Natural killer cell (primary cell): ENCODE measurements around the gene FBXL12. TPM values are rescaled to one million over a fixed set of nuclear protein-coding genes. Genes with fewer than 3 reads are reported as not detected.
"Not testable (repeated sequence)": the region's sequence is repeated elsewhere in the genome, so short reads cannot be mapped to it uniquely, and the experiment has no call there.

Source experiments
- ATAC-seq, 3 donors: fragments of 150-1000 bp in 2 of 3; fragments of 200-7000 bp in 1 of 3; cut with Tn5 transposase; 1 replicate in 1 of 3; 2 replicates in 2 of 3; pipeline ENCODE4 v1.10.0; 2021; ENCODE audit warnings: mild to moderate bottlenecking in 2 of 3, moderate library complexity in 2 of 3
- DNase-seq, 2 donors: peaks; one replicate each; pipeline versions ENCODE4 v3.0.0 to v3.0.0-alpha.2; 2013 to 2021; ENCODE audit warnings: mixed read lengths in 1 of 2
- H3K27ac ChIP-seq: one replicate; pipeline ENCODE4 v1.5.1; 2013; ENCODE audit warnings: mild to moderate bottlenecking, low read length
- H3K27me3 ChIP-seq: one replicate; pipeline ENCODE4 v1.6.1; 2013; ENCODE audit warnings: low read length; ENCODE audit not compliant: control insufficient read depth, insufficient read depth
- H3K36me3 ChIP-seq: one replicate; pipeline ENCODE4 v1.6.1; 2013; ENCODE audit warnings: low read length; ENCODE audit not compliant: control insufficient read depth, insufficient read depth
- H3K4me1 ChIP-seq: one replicate; pipeline ENCODE4 v1.6.1; 2013; ENCODE audit warnings: low read length; ENCODE audit not compliant: control insufficient read depth, insufficient read depth
- H3K4me3 ChIP-seq: one replicate; pipeline ENCODE4 v1.5.1; 2013; ENCODE audit warnings: low read length
- H3K9me3 ChIP-seq: one replicate; pipeline ENCODE4 v1.6.1; 2013; ENCODE audit warnings: low read length; ENCODE audit not compliant: control insufficient read depth, insufficient read depth
- H3K27ac Mint-ChIP-seq, 2 donors: one replicate each; pipeline ENCODE4 v1.8.0; 2022; ENCODE audit warnings: mild to moderate bottlenecking in 2 of 2, mixed read lengths in 2 of 2, moderate library complexity in 1 of 2
- H3K27me3 Mint-ChIP-seq, 2 donors: one replicate each; pipeline ENCODE4 v1.8.0; 2022; ENCODE audit warnings: low read depth in 2 of 2, mixed read lengths in 2 of 2
- H3K36me3 Mint-ChIP-seq: one replicate; pipeline ENCODE4 v1.8.0; 2022; ENCODE audit warnings: mixed read lengths
- H3K4me1 Mint-ChIP-seq, 2 donors: one replicate each; pipeline ENCODE4 v1.8.0; 2022; ENCODE audit warnings: mixed read lengths in 2 of 2
- H3K4me3 Mint-ChIP-seq: one replicate; pipeline ENCODE4 v1.8.0; 2022; ENCODE audit warnings: mild to moderate bottlenecking, moderate library complexity, mixed read lengths
- H3K9me3 Mint-ChIP-seq, 2 donors: one replicate each; pipeline ENCODE4 v1.8.0; 2022; ENCODE audit warnings: mixed read lengths in 2 of 2
- CTCF ChIP-seq: fragments of 200-600 bp; IDR thresholded peaks from one replicate; pipeline ENCODE4 v1.8.0; 2022; ENCODE audit warnings: antibody characterized with exemption
- WGBS: methylation state at CpG from one replicate; pipeline ENCODE4 v1.1.7; 2013; ENCODE audit warnings: missing lambda C conversion rate; ENCODE audit not compliant: insufficient coverage; 5-methylcytosine and 5-hydroxymethylcytosine counted together
- intact Hi-C: fragments of 100-400 bp; cut with micrococcal nuclease; formaldehyde crosslinking; loops from one replicate; pipeline ENCODE4 v1.14.2; 2022
- total RNA-seq, 4 donors: library from RNA; stranded (reverse); fragments of 120-200 nt in 1 of 4; gene quantifications; one replicate each; pipeline versions ENCODE4 v1.2.3 to v1.2.4, GENCODE V29; 2013 to 2022

The FBXL12 gene
- total RNA-seq, 3 donors from 2014 or later (not counting 1 experiment from before 2014, with no cell fraction given) = 36.9 to 46.8 (median 43.6) TPM

GRCh38 chr19:9823816-9824215 is 4.9 kb upstream of the FBXL12 start:
- Histone ChIP-seq H3K4me1 (peaks cover 26% of the 10 kb centered on the region), H3K4me3 (no peak overlapping the region), H3K9me3 (no peaks in the 10 kb centered on the region), H3K36me3 (no peaks in the 10 kb centered on the region), H3K27ac (no peak overlapping the region), H3K27me3 (no peaks in the 10 kb centered on the region)
- intact Hi-C loops = no loop called here
- Mint-ChIP-seq H3K27me3 (no peaks in the 10 kb centered on the region), H3K36me3 (no peaks in the 10 kb centered on the region), H3K27ac (no peak overlapping the region), H3K9me3 (no peaks in the 10 kb centered on the region), H3K4me1 (peaks cover 12 to 43% of the 10 kb centered on the region in 2 donors), H3K4me3 (peak overlapping the region; percentile 45)
- WGBS = 96% methylated on average over 5 of the region's 5 CpGs
- no peak for DNase-seq
- no peak for ATAC-seq
- TF ChIP-seq CTCF = no peak

- H3K4me3 ChIP-seq, H3K36me3 Mint-ChIP-seq, H3K27me3 Mint-ChIP-seq, ATAC-seq, H3K9me3 Mint-ChIP-seq, H3K36me3 ChIP-seq, H3K4me3 Mint-ChIP-seq, intact Hi-C loops, H3K27me3 ChIP-seq, DNase-seq, H3K9me3 ChIP-seq: not testable (repeated sequence)
- Mint-ChIP-seq H3K4me1 (peaks cover 19 to 33% of the 10 kb centered on the region in 2 donors), H3K27ac (peak overlapping the region; percentile 87 to 89)
- 93% methylated on average over 7 of the region's 8 CpGs for WGBS
- peak overlapping the region; percentile 95 for H3K27ac ChIP-seq
- peaks cover 14% of the 10 kb centered on the region for H3K4me1 ChIP-seq
These were observed 1.2 kb upstream of the FBXL12 start for GRCh38 chr19:9820034-9820433.

- no peaks in the 10 kb centered on the region for H3K27me3 Mint-ChIP-seq
- H3K27ac Mint-ChIP-seq = peak overlapping the region; percentile 87 to 89
- peaks cover 19 to 33% of the 10 kb centered on the region in 2 donors for H3K4me1 Mint-ChIP-seq
- no peaks in the 10 kb centered on the region for H3K9me3 Mint-ChIP-seq
- H3K36me3 Mint-ChIP-seq = no peaks in the 10 kb centered on the region
- Histone ChIP-seq H3K4me1 (peaks cover 14% of the 10 kb centered on the region), H3K9me3 (no peaks in the 10 kb centered on the region), H3K27me3 (no peaks in the 10 kb centered on the region), H3K4me3 (peak overlapping the region; percentile 46), H3K36me3 (no peaks in the 10 kb centered on the region), H3K27ac (peak overlapping the region; percentile 95)
- ATAC-seq = no peak
- intact Hi-C loops = loop anchor here (1.0 to 2.0 kb wide), 6 partner anchors 8 to 51 kb away; partner anchors contain the start of genes PIN1, UBL5 and ZNF846
- no peak for DNase-seq
- peak overlapping the region; percentile 90 for H3K4me3 Mint-ChIP-seq
- no peak for TF ChIP-seq CTCF
- under 1% methylated on average over 21 of the region's 21 CpGs for WGBS
These were observed 674 bp upstream of the FBXL12 start for GRCh38 chr19:9819596-9819909.

- WGBS = 4% methylated on average over 39 of the region's 39 CpGs
- intact Hi-C loops = loop anchor here (2.0 kb wide), 1 partner anchor 33 kb away; no protein-coding TSS in a partner anchor
These were observed 625 bp downstream of the FBXL12 start for GRCh38 chr19:9818175-9818733.

More at GRCh38 chr19:9818175-9818733, 625 bp downstream of the FBXL12 start:
- ATAC-seq (no peak), DNase-seq (peak in 1 of 2 donors; percentile 44)
- peaks cover 19 to 29% of the 10 kb centered on the region in 2 donors for H3K4me1 Mint-ChIP-seq
- no peaks in the 10 kb centered on the region for H3K27me3 ChIP-seq
- H3K9me3 Mint-ChIP-seq = no peaks in the 10 kb centered on the region
- no peaks in the 10 kb centered on the region for H3K36me3 ChIP-seq
- no peak for TF ChIP-seq CTCF
- peak overlapping the region; percentile 87 for H3K4me3 ChIP-seq
- peak overlapping the region; percentile 87 to 89 for H3K27ac Mint-ChIP-seq
- H3K9me3 ChIP-seq = no peaks in the 10 kb centered on the region
- no peaks in the 10 kb centered on the region for H3K36me3 Mint-ChIP-seq
- peaks cover 14% of the 10 kb centered on the region for H3K4me1 ChIP-seq
- peak overlapping the region; percentile 90 for H3K4me3 Mint-ChIP-seq
- H3K27ac ChIP-seq = peak overlapping the region; percentile 95
- H3K27me3 Mint-ChIP-seq = no peaks in the 10 kb centered on the region
